CD4-positive, alpha-beta T cell treated with Interleukin-4 for 1 hour (primary cell): ENCODE data around the gene HERC4.

Experiments
- DNase-seq, 2 donors: peaks; one replicate each; pipeline ENCODE4 v3.0.0-alpha.2; 2020 to 2022

Gene HERC4

GRCh38 chr10:68074775-68075549 lies at the start of gene HERC4:
TSS of gene HERC4 (minus strand) at chr10:68075283. CDS start at chr10:68073108, 2,175 bp downstream.
- peak; percentile 91 to 92 for DNase-seq

- no peak for DNase-seq
Measured at GRCh38 chr10:68124718-68125117, 49.6 kb upstream of the HERC4 start.

- no peak for DNase-seq
Measured at GRCh38 chr10:68121852-68122251, 46.8 kb upstream of the HERC4 start.

- DNase-seq = no peak
Measured at GRCh38 chr10:68121020-68121743, 46.1 kb upstream of the HERC4 start.

- no peak for DNase-seq
Measured at GRCh38 chr10:68118657-68119056, 43.6 kb upstream of the HERC4 start.

- no peak for DNase-seq
Measured at GRCh38 chr10:68112837-68113236, 37.8 kb upstream of the HERC4 start.

- DNase-seq = no peak
Measured at GRCh38 chr10:68111584-68111983, 36.5 kb upstream of the HERC4 start.

GRCh38 chr10:68110027-68110426 lies 34.9 kb upstream of the HERC4 start:
- no peak for DNase-seq

- no peak for DNase-seq
Measured at GRCh38 chr10:68109331-68109730, 34.2 kb upstream of the HERC4 start, which contains the start of gene MYPN. TSS of gene MYPN (plus strand) at chr10:68109488. CDS start at chr10:68121439, 11,951 bp downstream.

GRCh38 chr10:68108653-68109052 lies 33.6 kb upstream of the HERC4 start:
- no peak for DNase-seq

GRCh38 chr10:68108051-68108450 lies 33.0 kb upstream of the HERC4 start:
- no peak for DNase-seq

- DNase-seq = no peak
Measured at GRCh38 chr10:68107651-68108050, 32.6 kb upstream of the HERC4 start.

GRCh38 chr10:68106656-68107055 lies 31.6 kb upstream of the HERC4 start:
- no peak for DNase-seq

GRCh38 chr10:68105820-68106219 lies 30.7 kb upstream of the HERC4 start:
- DNase-seq = no peak

- no peak for DNase-seq
Measured at GRCh38 chr10:68103901-68104300, 28.8 kb upstream of the HERC4 start.

- DNase-seq = no peak
Measured at GRCh38 chr10:68103261-68103878, 28.3 kb upstream of the HERC4 start.

- DNase-seq = no peak
Measured at GRCh38 chr10:68101066-68101465, 26.0 kb upstream of the HERC4 start.

GRCh38 chr10:68099736-68100135 lies 24.7 kb upstream of the HERC4 start:
- DNase-seq = no peak

- DNase-seq = no peak
Measured at GRCh38 chr10:68096913-68097516, 21.9 kb upstream of the HERC4 start.

GRCh38 chr10:68095153-68095552 lies 20.1 kb upstream of the HERC4 start:
- DNase-seq = no peak

- no peak for DNase-seq
Measured at GRCh38 chr10:68092512-68092911, 17.4 kb upstream of the HERC4 start.

- DNase-seq = no peak
Measured at GRCh38 chr10:68090586-68090985, 15.5 kb upstream of the HERC4 start.

- DNase-seq = no peak
Measured at GRCh38 chr10:68088740-68089139, 13.7 kb upstream of the HERC4 start.
